ENCODE measurements around the gene FBXO28. TPM values are rescaled to one million over a fixed set of nuclear protein-coding genes. Genes with fewer than 3 reads are reported as not detected.

FBXO28 gene
- total RNA-seq, 1 donor from 2014 or later, result 32.0 TPM

GRCh38 chr1:224089583-224089982 is 24.3 kb upstream of the FBXO28 start:
- Histone ChIP-seq H3K4me1 (no peaks in the 10 kb centered on the region), H3K9me3 (no peaks in the 10 kb centered on the region), H3K4me3 (no peak overlapping the region), H3K27me3 (ENCODE audit: low read depth) (no peaks in the 10 kb centered on the region), H3K36me3 (no peaks in the 10 kb centered on the region), H3K27ac (no peak overlapping the region)
- intact Hi-C loops (cut with DNase I), result no loop called here
- ATAC-seq (no peak), DNase-seq (no peak)
- TF ChIP-seq CTCF (IDR thresholded peaks at IDR 0.05), result no peak

GRCh38 chr1:224090116-224090515 is 23.8 kb upstream of the FBXO28 start:
- no peak for ATAC-seq

GRCh38 chr1:224092111-224092510 is 21.8 kb upstream of the FBXO28 start:
- Histone ChIP-seq H3K4me1 (no peaks in the 10 kb centered on the region), H3K27ac (no peak overlapping the region), H3K9me3 (no peaks in the 10 kb centered on the region), H3K36me3 (no peaks in the 10 kb centered on the region), H3K4me3 (no peak overlapping the region), H3K27me3 (ENCODE audit: low read depth) (no peaks in the 10 kb centered on the region)
- intact Hi-C loops (cut with DNase I), result no loop called here
- DNase-seq (no peak), ATAC-seq (no peak)
- TF ChIP-seq CTCF (IDR thresholded peaks at IDR 0.05), result no peak

More at GRCh38 chr1:224090116-224090515, 23.8 kb upstream of the FBXO28 start:
- H3K4me3 ChIP-seq, result no peak overlapping the region
- no peak for DNase-seq
- no peak overlapping the region for H3K27ac ChIP-seq
- no peaks in the 10 kb centered on the region for H3K27me3 ChIP-seq (ENCODE audit: low read depth)
- H3K4me1 ChIP-seq, result no peaks in the 10 kb centered on the region
- intact Hi-C loops (cut with DNase I), result no loop called here
- no peaks in the 10 kb centered on the region for H3K36me3 ChIP-seq
- TF ChIP-seq CTCF (IDR thresholded peaks at IDR 0.05), result no peak
- H3K9me3 ChIP-seq, result no peaks in the 10 kb centered on the region

GRCh38 chr1:224092601-224093000 is 21.3 kb upstream of the FBXO28 start:
- Histone ChIP-seq H3K9me3 (no peaks in the 10 kb centered on the region), H3K4me1 (no peaks in the 10 kb centered on the region), H3K27ac (no peak overlapping the region), H3K4me3 (no peak overlapping the region), H3K27me3 (ENCODE audit: low read depth) (no peaks in the 10 kb centered on the region), H3K36me3 (no peaks in the 10 kb centered on the region)
- DNase-seq (no peak), ATAC-seq (no peak)
- intact Hi-C loops (cut with DNase I), result no loop called here
- no peak for TF ChIP-seq CTCF (IDR thresholded peaks at IDR 0.05)

GRCh38 chr1:224095339-224095738 is 18.6 kb upstream of the FBXO28 start:
- Histone ChIP-seq H3K27ac (no peak overlapping the region), H3K36me3 (no peaks in the 10 kb centered on the region), H3K9me3 (no peaks in the 10 kb centered on the region), H3K4me3 (no peak overlapping the region), H3K4me1 (no peaks in the 10 kb centered on the region), H3K27me3 (ENCODE audit: low read depth) (no peaks in the 10 kb centered on the region)
- intact Hi-C loops (cut with DNase I), result no loop called here
- ATAC-seq (no peak), DNase-seq (no peak)
- no peak for TF ChIP-seq CTCF (IDR thresholded peaks at IDR 0.05)

GRCh38 chr1:224095867-224096266 is 18.0 kb upstream of the FBXO28 start:
- Histone ChIP-seq H3K4me1 (no peaks in the 10 kb centered on the region), H3K9me3 (no peaks in the 10 kb centered on the region), H3K4me3 (no peak overlapping the region), H3K27me3 (ENCODE audit: low read depth) (no peaks in the 10 kb centered on the region), H3K27ac (no peak overlapping the region), H3K36me3 (no peaks in the 10 kb centered on the region)
- DNase-seq (no peak), ATAC-seq (no peak)
- intact Hi-C loops (cut with DNase I), result no loop called here
- no peak for TF ChIP-seq CTCF (IDR thresholded peaks at IDR 0.05)
